RPMI8226 (cell line): ENCODE data around the gene TEKT2.
A peak's percentile ranks its signal among the peaks of the same experiment; 100 is the strongest.

ENCODE experiments used
- DNase-seq: peaks from one replicate; pipeline ENCODE4 v3.0.0-alpha.2; 2015

TEKT2 gene, protein sequence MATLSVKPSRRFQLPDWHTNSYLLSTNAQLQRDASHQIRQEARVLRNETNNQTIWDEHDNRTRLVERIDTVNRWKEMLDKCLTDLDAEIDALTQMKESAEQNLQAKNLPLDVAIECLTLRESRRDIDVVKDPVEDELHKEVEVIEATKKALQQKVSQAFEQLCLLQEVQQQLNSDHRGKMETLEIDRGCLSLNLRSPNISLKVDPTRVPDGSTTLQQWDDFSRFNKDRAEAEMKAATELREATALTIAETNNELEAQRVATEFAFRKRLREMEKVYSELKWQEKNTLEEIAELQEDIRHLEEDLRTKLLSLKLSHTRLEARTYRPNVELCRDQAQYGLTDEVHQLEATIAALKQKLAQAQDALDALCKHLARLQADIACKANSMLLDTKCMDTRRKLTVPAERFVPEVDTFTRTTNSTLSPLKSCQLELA

DNA sequence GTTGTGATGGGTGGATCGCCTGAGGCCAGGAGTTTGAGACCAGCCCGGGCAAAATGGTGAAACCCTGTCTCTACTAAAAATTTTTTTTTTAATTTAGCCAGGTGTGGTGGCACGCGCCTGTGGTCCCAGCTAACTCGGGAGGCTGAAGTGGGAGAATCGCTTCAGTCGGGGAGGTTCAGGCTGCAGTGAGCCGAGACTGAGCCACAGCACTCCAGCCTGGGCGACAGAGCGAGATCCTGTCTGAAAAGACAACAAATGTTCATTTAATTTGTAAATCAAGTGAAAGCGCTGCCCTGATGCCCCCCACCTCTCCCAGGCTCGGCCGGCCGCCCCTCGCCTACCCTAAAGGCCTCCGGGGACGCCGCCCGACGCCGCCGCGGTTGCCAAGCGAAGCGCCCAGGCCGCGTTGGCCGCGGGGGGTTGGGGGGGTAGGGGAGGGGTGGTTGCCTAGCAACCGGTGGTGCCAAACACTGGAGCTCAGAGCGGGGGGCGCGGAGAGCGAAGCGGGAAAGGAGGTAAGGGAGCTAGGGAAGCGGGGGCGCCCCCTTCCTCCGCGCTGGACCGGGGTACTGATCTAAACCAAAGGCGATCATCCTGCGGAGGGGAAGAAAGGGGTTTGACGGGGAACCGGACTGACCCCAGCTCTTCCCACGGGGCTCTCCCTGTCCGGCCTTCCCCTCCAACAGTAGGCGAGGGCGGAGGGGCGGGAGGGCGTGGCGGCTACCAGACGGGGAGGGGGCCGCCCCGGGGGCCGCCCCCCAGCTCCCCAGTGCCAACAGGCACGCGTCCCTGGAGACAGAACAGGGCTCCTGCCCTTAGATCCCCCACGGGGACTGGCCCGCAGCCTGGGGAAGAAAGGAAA lies at the start of gene TEKT2:
TEKT2 (plus strand) TSS at position 460 of the 862 bp plus-strand sequence. CDS start 828 bp downstream, outside the sequence.
- DNase-seq, result no peak

DNA sequence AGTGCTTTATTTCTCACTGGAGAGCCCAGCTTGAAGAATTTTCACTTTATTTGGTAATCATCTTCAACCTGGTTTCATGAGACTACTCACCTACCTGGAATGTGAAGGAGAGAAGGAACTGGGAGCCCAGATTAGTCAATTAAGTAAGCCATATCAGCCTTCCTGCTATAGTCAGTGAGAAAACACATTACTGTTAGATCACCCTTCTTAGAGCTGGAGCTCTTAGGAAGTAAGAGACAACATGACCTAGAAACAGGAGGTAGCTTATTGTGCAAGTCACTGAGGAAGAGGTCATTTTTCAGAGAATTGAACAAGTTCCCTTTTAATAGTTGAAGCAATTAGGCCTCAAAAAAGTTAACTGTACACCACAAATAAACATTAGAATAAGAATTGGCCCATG lies 49.2 kb upstream of the TEKT2 start:
- no peak for DNase-seq

DNA sequence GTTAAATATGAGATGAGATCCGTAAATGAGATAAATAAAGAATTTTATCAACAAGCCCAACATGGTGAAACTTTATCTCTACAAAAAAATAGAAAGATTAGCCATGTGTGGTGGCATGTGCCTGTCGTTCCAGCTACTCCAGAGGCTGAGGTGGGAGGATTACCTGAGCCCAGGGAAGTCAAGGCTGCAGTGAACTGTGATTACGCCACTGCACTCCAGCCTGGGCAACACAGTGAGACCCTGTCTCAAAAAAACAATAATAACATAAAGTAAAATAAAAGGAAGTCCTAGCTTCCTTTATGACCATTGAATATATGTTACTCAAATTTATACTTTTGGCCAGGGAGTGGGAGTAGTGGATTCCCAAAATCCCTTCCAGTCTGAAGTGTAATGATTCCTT lies 48.7 kb upstream of the TEKT2 start:
- no peak for DNase-seq

DNA sequence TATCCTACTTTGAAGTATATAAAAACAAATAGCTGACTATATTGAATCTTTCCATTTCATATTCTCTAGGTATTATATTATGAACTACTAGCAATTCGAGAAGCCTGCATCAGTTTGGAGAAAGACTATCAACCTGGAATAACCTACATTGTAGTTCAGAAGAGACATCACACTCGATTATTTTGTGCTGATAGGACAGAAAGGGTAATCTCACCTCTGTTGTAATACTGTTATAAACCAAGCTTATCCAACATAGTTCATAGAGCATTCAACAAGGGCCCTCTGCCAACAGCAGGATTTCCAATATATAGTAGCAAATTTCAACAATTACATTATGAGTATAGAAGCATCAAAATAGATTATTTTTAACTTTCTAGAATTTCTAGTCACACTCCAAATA lies 43.7 kb upstream of the TEKT2 start:
- no peak for DNase-seq

DNA sequence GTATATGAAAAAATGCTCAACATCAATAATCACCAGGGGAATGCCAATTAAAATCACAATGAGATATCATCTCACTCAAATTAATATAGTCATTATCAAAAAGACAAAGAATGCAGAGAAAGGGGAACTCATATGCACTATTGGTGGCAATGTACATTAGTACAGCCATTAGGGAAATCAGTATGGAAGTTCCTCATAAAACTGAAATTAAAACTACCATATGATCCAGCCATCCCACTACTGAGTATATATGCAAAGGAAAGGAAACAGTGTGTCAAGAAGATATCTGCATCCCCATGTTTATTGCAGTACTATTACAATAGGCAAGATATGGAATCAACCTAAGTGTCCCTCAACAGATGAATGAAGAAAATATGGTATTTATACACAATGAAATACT lies 32.1 kb upstream of the TEKT2 start:
- DNase-seq, result no peak

DNA sequence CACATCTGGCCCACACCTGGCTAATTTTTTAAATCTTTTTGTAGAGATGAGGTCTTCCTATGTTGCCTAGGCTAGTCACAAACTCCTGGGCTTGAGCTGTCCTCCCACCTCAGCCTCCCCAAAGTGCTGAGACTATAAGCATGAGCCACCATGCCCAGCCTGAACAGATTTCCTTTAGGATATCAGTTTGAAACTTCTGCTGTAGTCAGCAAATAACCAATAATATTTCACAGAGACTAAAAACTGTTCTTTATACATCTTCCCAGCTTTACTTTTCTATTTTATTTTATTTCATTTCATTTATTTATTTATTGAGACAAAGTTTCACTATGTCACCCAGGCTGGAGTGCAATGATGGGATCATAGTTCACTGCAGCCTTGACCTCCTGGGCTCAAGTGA lies 29.9 kb upstream of the TEKT2 start:
- DNase-seq, result no peak

DNA sequence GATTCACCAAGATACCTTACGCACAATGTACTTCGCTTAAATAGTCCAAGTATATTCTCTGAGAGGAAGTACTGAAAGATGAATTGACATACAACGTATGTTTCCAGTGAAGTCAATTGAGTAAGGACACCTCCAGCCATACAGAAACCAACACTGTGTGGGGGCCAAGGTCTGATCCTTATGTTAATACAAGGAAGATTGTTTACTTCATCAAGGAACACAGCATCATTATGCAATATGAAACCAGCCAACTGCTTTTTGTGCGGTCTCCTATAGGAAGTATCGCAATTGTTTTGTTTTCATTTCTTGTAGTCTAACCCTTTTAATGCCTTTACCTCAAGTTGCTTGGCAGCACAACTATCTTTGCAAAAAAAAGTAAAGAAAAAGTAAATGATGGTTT lies 28.2 kb upstream of the TEKT2 start:
- no peak for DNase-seq

DNA sequence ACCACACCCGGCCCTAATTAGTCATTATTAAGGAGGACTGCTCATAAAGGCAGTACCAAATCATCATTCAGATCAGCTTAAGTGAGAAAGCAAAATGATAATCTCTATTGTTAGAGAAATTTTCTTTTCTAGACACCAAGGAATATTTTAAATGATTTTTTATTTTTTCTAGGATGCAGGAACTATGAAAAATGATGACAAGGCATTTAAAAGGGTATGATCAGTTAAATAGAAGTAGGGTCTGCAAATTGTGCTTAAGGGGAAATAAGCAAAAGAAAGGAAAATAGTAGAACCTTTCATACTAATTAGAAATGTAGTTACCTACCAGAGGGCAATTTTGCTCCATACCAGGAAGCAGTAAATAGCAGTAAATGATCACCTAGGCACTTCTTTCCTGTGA lies 21.6 kb upstream of the TEKT2 start:
- no peak for DNase-seq

DNA sequence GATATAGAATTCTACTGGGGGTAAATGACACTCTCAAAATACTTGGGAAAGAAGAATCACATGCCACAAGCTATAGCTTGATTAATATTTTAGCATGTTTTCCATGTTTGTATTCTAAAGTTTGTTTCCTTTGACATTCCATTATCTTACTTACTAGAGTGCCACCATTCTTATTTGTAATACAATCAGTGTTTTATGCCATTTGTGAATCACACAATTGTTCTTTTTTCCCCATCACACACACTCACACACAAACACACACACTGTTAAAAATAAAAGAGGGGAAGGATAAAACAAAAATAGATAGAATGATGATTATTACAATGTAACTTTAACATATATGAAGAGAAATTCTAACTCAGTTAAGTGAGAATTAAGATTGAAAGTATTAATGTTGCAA lies 16.0 kb upstream of the TEKT2 start:
- DNase-seq, result no peak

DNA sequence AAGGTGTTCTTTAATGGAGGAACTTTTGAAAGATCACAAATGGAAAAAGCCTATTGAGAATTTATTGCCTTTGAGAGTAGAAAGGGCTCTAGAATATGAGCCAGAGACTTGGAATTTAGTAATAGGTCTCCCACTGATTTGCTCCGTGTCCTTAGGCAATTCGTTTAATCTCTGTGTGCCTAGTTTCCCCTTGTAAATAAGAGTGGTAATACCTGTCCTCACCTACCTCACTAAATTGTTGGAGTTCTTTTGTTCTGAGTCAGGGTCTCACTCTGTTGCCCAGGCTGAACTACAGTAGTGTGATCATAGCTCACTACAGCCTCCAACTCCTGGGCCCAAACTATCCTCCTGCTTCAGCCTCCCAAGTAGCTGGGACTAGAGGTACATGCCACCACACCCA lies 15.0 kb upstream of the TEKT2 start:
- no peak for DNase-seq

DNA sequence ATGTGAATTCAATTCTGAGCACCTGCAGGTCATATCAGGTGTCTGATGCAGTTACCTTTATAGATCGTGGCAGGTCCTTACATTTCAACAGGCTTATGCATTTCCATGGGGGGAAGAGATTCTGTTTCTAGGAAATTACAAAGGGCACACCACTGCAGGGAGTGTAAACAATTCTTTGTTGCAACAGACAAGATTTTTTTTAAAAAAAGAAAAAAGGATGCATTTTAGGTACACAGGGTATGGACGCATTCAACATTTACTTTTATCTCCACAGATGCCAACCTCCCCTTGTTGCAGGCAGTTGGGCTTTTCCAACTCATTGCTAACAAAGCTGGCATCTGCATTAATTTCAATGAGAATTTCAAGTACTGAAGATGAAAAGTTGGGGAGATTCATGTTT lies 13.5 kb upstream of the TEKT2 start:
- DNase-seq, result no peak

DNA sequence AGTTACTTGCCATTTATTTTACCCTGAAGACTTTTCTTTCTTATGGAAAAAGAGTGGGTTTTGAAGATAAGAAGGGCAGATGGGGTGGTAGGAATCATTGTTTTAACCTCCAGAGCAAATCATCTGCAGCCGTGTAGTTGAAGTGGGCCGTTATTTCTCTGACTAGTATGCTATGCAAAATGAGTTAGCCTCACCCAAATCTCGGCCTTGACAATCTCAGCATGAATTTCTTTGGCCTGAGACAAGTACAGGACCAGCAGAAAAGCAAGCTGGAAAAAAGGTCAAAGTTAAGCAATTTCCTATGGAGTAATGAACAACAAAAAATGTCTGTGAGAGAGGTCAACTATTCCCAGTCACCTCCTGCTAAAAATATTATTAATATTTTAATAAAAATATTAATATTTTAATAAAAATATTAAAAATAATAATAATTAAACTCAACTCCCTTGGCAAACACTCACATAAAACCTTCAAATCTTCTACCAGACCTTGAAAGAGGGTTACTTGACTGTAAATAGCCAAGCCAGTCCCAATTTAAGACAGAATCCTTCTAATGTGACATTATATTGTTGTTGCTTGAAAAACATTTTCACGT lies 6.8 kb upstream of the TEKT2 start:
- DNase-seq, result no peak

DNA sequence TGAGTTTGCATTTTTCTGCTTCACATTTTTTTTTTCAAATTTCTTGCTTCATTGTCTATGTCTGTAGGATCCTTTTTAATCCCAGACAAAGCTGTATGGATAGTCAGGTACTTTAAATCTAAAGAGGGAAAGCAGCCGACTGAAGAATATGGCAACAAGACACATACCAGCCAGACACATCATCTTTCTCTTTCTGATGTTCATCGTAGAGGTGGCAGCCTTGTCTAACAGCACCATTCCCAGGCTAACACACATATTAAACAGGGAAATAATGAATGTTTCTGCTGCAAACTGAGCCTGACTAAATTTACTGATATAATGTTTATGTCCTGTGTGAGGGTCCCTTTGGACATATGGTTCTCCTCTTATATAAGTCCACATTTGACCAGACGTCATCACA lies 3.7 kb upstream of the TEKT2 start:
- DNase-seq, result no peak

DNA sequence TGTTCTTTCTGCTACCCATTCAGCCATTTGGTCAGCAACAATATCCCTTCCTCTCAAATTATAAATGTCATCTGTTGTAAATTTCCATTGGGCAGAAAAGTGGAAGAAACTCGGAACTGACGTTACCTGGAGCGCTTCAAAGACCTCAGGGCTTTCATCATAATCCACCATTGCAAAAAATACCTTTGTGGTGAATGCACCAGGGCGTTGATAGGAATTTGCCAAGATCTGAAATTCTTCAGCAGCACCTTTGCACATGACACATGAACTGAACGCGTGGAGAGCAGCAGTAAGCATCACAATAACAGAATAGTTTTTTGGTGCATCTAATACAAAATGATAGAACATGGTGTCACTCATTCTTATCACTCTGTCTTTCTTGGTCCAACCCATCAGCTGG lies 3.1 kb upstream of the TEKT2 start:
- DNase-seq, result no peak

DNA sequence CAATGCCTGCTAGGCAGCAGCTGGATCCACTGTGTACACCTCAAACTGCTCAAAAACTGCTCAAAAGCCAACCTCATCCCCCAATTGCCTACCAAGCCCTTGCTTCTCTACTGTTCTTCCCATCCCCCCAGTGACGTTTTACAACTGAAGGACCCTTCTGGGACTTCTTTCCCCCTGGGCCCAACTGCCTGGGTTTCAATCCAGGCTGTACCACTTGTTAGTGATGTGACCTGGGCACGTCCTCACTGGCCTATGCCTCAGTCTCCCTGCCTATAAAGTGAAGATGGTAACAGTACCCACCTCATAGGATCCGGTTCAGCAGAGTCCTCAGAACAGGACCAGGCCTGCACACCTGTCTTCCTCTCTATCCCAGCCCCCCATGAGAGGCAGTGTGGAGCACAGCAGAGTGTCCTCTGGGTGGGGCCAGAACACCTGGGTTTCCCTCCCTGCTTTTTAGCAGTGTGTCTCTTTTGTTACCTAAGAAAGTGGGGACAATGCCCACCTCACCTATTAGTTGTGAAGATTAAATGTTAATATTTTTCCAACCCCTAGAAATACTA lies 1.9 kb upstream of the TEKT2 start:
- peak; percentile 56 for DNase-seq

DNA sequence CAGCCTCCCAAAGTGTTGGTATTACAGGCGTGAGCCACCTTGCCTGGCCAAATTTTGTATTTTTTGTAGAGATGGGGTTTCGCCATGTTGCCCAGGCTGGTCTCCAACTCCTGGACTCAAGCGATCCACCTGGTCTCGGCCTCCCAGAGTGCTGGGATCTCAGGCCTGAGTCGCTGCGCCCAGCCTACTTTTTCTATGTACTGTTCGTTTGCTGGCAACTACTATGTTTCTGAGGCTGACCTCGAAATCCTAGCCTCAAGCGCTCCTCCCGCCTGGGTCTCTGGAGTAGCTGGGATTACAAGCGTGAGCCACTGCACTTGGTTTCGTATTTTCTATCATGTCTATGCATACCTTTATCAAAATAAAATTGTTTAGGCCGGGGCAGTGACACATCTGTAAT lies 675 bp upstream of the TEKT2 start:
- DNase-seq, result no peak

DNA sequence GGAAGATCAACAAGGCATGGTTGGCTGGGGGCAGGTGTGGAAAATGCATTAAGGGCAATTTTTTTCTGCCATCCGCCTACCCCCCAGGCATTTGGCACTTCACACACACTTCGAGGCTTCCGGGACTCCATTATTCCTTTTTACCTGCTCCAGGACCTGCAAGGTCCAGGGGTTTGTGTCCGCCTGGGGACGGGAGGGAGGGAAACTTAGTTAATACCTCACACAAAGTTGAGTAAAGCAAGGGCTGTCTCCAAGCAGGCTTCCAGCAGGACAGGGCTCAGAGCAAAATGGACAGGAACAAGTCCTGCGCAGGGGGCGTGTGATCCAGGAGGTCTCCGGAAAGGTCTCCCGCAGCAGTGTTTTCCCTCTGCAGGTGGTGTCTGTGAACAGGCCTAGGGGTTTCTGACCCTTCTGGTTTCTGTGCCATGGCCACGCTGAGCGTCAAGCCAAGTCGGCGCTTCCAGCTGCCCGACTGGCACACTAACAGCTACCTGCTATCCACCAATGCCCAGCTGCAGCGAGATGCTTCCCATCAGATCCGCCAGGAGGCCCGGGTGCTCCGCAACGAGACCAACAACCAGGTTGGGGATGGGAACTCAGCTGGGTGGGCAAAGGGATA lies 712 bp downstream of the TEKT2 start:
- DNase-seq, result no peak

DNA sequence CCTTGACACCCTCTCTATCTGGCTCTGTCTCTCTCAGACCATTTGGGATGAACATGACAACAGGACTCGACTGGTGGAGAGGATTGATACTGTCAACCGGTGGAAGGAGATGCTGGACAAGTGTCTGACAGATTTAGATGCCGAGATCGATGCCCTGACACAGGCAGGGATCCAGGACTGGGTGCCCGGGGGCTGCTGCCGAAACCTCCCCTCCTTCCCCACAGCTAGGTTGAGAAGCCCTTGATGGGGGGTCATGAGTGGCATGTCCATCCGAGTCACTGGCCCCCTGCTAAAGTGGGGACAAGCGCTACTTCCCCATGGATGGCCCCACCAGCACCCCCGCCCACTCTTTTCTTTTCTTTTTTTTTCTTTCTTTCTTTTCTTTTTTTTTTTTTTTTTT lies 1.2 kb downstream of the TEKT2 start:
- DNase-seq, result no peak

DNA sequence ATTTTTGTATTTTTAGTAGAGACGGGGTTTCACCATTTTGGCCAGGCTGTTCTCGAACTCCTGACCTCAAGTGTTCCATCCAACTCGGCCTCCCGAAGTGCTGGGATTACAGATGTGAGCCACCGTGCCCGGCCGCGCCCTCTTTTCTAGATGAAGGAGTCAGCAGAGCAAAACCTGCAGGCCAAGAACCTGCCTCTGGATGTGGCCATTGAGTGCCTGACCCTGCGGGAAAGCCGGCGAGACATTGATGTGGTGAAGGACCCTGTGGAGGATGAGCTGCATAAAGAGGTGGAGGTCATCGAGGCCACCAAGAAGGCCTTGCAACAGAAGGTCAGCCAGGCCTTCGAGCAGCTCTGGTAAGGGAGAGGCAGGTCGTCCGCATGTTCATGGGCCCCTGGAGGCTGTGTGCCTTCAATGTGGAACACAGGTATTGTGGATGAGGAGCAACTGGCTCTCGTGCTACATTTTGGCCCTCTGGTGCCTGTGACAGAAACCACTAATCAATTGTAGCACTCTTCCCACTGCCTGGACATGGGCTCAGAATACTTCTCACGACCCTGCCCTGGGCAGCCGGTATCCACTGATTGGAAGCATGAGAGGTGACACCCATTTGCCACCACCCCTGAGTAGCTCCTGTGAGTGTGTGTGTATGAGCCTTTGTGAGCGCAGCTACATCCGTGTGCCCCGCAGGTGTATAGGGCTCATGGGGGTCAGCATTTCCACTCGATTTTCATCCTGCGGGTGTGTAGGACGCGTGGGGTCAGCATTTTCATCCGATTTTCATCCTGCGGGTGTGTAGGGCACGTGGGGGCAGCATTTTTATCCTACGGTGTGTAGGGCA lies 2.0 kb downstream of the TEKT2 start:
- no peak for DNase-seq

DNA sequence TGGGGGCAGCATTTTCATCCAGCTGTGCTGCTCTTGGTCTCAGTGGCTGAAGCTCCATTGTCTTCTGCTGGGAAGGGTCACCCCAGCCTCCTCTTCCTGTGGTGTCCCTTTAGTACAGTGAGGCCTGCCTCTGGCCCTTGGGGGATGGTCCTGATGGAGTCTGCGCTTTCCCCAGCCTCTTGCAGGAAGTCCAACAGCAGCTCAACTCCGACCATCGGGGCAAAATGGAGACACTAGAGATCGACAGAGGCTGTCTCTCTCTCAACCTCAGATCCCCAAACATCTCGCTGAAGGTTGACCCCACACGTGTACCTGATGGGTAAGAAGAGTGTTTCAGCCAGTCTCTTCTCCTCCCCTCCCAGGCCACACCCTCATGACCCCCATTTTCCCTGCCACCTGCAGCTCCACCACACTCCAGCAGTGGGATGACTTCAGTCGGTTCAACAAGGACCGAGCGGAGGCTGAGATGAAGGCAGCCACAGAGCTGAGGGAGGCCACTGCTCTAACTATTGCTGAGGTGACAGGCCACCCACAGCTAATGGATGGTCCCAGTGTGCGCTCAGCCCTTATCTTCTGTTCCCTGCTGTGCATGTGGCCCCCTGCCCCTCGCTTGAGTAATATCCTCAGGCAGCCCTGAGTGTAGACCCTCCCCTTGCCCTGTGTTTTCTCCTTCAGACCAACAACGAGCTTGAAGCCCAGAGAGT lies 2.8 kb downstream of the TEKT2 start:
- no peak for DNase-seq
